CD14-positive monocyte (primary cell): ENCODE data around the gene ZP4. TPM values are rescaled to one million over a fixed set of nuclear protein-coding genes. Genes with fewer than 3 reads are reported as not detected.

Experiments
- DNase-seq, 3 donors: peaks; one replicate each; pipeline ENCODE4 v3.0.0-alpha.2; 2011 to 2022
- H2AFZ ChIP-seq: 2 replicates; pipeline ENCODE4 v1.6.0; 2012; ENCODE audit warnings: mild to moderate bottlenecking, low read depth, low read length, inconsistent platforms; ENCODE audit not compliant: insufficient read depth, poor library complexity, severe bottlenecking
- H3K27ac ChIP-seq, 2 donors: 1 replicate in 1 of 2; 2 replicates in 1 of 2; pipeline ENCODE4 v1.5.1; 2012 to 2013; ENCODE audit warnings: low read length in 2 of 2, control low read depth in 1 of 2, inconsistent platforms in 1 of 2, low read depth in 1 of 2, mild to moderate bottlenecking in 1 of 2
- H3K27me3 ChIP-seq, 2 donors: one replicate each; pipeline versions ENCODE4 v1.6.0 to v1.6.1; 2011 to 2013; ENCODE audit warnings: low read length in 2 of 2; ENCODE audit not compliant: control insufficient read depth in 2 of 2, insufficient read depth in 2 of 2
- H3K36me3 ChIP-seq, 2 donors: replicated peaks in 1 of 2; 1 replicate in 1 of 2; 2 replicates in 1 of 2; pipeline versions ENCODE4 v1.5.1 to v1.6.1; 2012 to 2013; ENCODE audit warnings: low read length in 2 of 2, control low read depth in 1 of 2, inconsistent platforms in 1 of 2, mild to moderate bottlenecking in 1 of 2; ENCODE audit not compliant: insufficient read depth in 2 of 2, control insufficient read depth in 1 of 2
- H3K4me1 ChIP-seq, 2 donors: 1 replicate in 1 of 2; 2 replicates in 1 of 2; pipeline versions ENCODE4 v1.5.1 to v1.6.1; 2012 to 2013; ENCODE audit warnings: low read length in 2 of 2, control low read depth in 1 of 2, inconsistent platforms in 1 of 2, mild to moderate bottlenecking in 1 of 2, moderate library complexity in 1 of 2; ENCODE audit not compliant: insufficient read depth in 2 of 2, control insufficient read depth in 1 of 2
- H3K4me2 ChIP-seq: replicated peaks from 2 replicates; pipeline ENCODE3; 2012; ENCODE audit warnings: low read length, moderate library complexity, mild to moderate bottlenecking; ENCODE audit not compliant: poor library complexity, severe bottlenecking; ENCODE audit errors: extremely low read depth
- H3K4me3 ChIP-seq, 3 experiments: fragments of 200-600 bp in 1 of 3; sonication (generic) in 1 of 3; replicated peaks in 1 of 3; 1 replicate in 2 of 3; 2 replicates in 1 of 3; pipeline ENCODE4 v1.5.1; 2011 to 2013; ENCODE audit warnings: low read length in 3 of 3, mild to moderate bottlenecking in 3 of 3, control low read depth in 2 of 3, low read depth in 2 of 3, inconsistent platforms in 1 of 3, moderate library complexity in 1 of 3
- H3K79me2 ChIP-seq: 2 replicates; pipeline ENCODE4 v1.6.0; 2012; ENCODE audit warnings: mild to moderate bottlenecking, control low read depth, inconsistent platforms, low read length, moderate library complexity; ENCODE audit not compliant: insufficient read depth
- H3K9ac ChIP-seq: 2 replicates; pipeline ENCODE4 v1.6.0; 2017; ENCODE audit warnings: low read length, mild to moderate bottlenecking; ENCODE audit not compliant: insufficient read depth, poor library complexity, severe bottlenecking
- H3K9me3 ChIP-seq, 2 donors: replicated peaks in 1 of 2; 1 replicate in 1 of 2; 2 replicates in 1 of 2; pipeline versions ENCODE4 v1.5.1 to v1.6.1; 2012 to 2013; ENCODE audit warnings: low read length in 2 of 2, control low read depth in 1 of 2; ENCODE audit not compliant: control insufficient read depth in 1 of 2, insufficient read depth in 1 of 2
- H4K20me1 ChIP-seq: 2 replicates; pipeline ENCODE4 v1.6.0; 2012; ENCODE audit warnings: mild to moderate bottlenecking, low read length, control low read depth, moderate library complexity; ENCODE audit not compliant: insufficient read depth
- H3K27ac Mint-ChIP-seq, 7 donors: one replicate each; pipeline ENCODE4 v1.8.0; 2020; ENCODE audit warnings: mild to moderate bottlenecking in 7 of 7, mixed read lengths in 7 of 7, moderate library complexity in 6 of 7, inconsistent platforms in 2 of 7
- H3K27me3 Mint-ChIP-seq, 3 donors: one replicate each; pipeline ENCODE4 v1.8.0; 2021 to 2022; ENCODE audit warnings: low read depth in 3 of 3, mild to moderate bottlenecking in 3 of 3, mixed read lengths in 3 of 3, moderate library complexity in 3 of 3, inconsistent platforms in 1 of 3
- H3K36me3 Mint-ChIP-seq, 2 donors: one replicate each; pipeline ENCODE4 v1.8.0; 2020; ENCODE audit warnings: mixed read lengths in 2 of 2, inconsistent platforms in 1 of 2, mild to moderate bottlenecking in 1 of 2
- H3K4me1 Mint-ChIP-seq: one replicate; pipeline ENCODE4 v1.8.0; 2020; ENCODE audit warnings: mild to moderate bottlenecking, mixed read lengths
- H3K4me3 Mint-ChIP-seq, 2 donors: one replicate each; pipeline ENCODE4 v1.8.0; 2020; ENCODE audit warnings: mild to moderate bottlenecking in 2 of 2, mixed read lengths in 2 of 2, moderate library complexity in 1 of 2
- H3K9me3 Mint-ChIP-seq, 7 donors: one replicate each; pipeline ENCODE4 v1.8.0; 2020 to 2022; ENCODE audit warnings: mixed read lengths in 7 of 7, mild to moderate bottlenecking in 6 of 7, moderate library complexity in 6 of 7, inconsistent platforms in 2 of 7
- CTCF ChIP-seq: fragments of 200-600 bp; IDR thresholded peaks from one replicate; pipeline ENCODE4 v1.8.0; 2022; ENCODE audit warnings: antibody characterized with exemption, mild to moderate bottlenecking
- WGBS: methylation state at CpG from one replicate; pipeline ENCODE4 v1.1.5; 2013; ENCODE audit warnings: missing lambda C conversion rate; ENCODE audit not compliant: insufficient coverage; 5-methylcytosine and 5-hydroxymethylcytosine counted together
- intact Hi-C, 2 donors: fragments of 100-400 bp; cut with micrococcal nuclease; formaldehyde crosslinking; loops; one replicate each; pipeline versions ENCODE4 v1.15.0 to v1.15.1; 2023
- polyA plus RNA-seq, 3 donors: library from polyadenylated mRNA; depleted of rRNA in 1 of 3; unstranded in 2 of 3; stranded (reverse) in 1 of 3; fragments of 300-500 nt in 2 of 3; fragments of >200 nt in 1 of 3; fragmentation: Illumina TruSeq in 2 of 3; gene quantifications; 1 replicate in 2 of 3; 2 replicates in 1 of 3; pipeline ENCODE4 v1.2.3, GENCODE V29; 2012 to 2021

Gene ZP4
- polyA plus RNA-seq, 3 donors, result not detected

GRCh38 chr1:237841485-237841884, 49.2 kb downstream of the ZP4 start:
- H4K20me1 ChIP-seq, result no peaks in the 10 kb centered on the region
- no peak for TF ChIP-seq CTCF
- no peaks in the 10 kb centered on the region for H3K27me3 Mint-ChIP-seq
- no peaks in the 10 kb centered on the region for H3K36me3 Mint-ChIP-seq
- no peak overlapping the region for H2AFZ ChIP-seq
- no peak overlapping the region for H3K4me3 Mint-ChIP-seq
- H3K4me3 ChIP-seq, result no peak overlapping the region
- DNase-seq, result no peak
- H3K4me1 ChIP-seq, result no peaks in the 10 kb centered on the region
- intact Hi-C loops, result no loop called here
- no peak overlapping the region for H3K4me2 ChIP-seq
- no peak overlapping the region for H3K9ac ChIP-seq
- no peaks in the 10 kb centered on the region for H3K36me3 ChIP-seq
- no peaks in the 10 kb centered on the region for H3K79me2 ChIP-seq
- peaks cover 3 to 14% (median 9%) of the 10 kb centered on the region in 7 donors for H3K9me3 Mint-ChIP-seq
- H3K27ac Mint-ChIP-seq, result no peak overlapping the region
- peaks cover 0 to 14% of the 10 kb centered on the region in 2 donors for H3K9me3 ChIP-seq
- no peak overlapping the region for H3K27ac ChIP-seq
- 100% methylated on average over 1 of the region's 3 CpGs for WGBS
- H3K4me1 Mint-ChIP-seq, result no peaks in the 10 kb centered on the region
- no peaks in the 10 kb centered on the region for H3K27me3 ChIP-seq

- DNase-seq, result no peak
- Histone ChIP-seq H3K79me2 (no peaks in the 10 kb centered on the region), H4K20me1 (no peaks in the 10 kb centered on the region), H3K4me3 (no peak overlapping the region), H3K9me3 (peaks cover 0 to 14% of the 10 kb centered on the region in 2 donors), H2AFZ (no peak overlapping the region), H3K36me3 (no peaks in the 10 kb centered on the region), H3K27ac (no peak overlapping the region), H3K27me3 (no peaks in the 10 kb centered on the region), H3K9ac (no peak overlapping the region), H3K4me1 (no peaks in the 10 kb centered on the region), H3K4me2 (no peak overlapping the region)
- Mint-ChIP-seq H3K9me3 (peaks cover 3 to 14% (median 9%) of the 10 kb centered on the region in 7 donors), H3K27ac (no peak overlapping the region), H3K4me3 (no peak overlapping the region), H3K27me3 (no peaks in the 10 kb centered on the region), H3K36me3 (no peaks in the 10 kb centered on the region), H3K4me1 (no peaks in the 10 kb centered on the region)
- no peak for TF ChIP-seq CTCF
- 91% methylated on average over 5 of the region's 6 CpGs for WGBS
- intact Hi-C loops, result no loop called here
These were observed 51.7 kb downstream of the ZP4 start for GRCh38 chr1:237838904-237839534.
